ENCODE data around the gene TUBGCP2.

GRCh38 chr10:133353202-133353959 is 44.7 kb upstream of the TUBGCP2 start:
- TF ChIP-seq CTCF (conservative IDR thresholded peaks at IDR 0.05; ENCODE audit: low read length) (no peak), EZH2phosphoT487 (IDR thresholded peaks at IDR 0.05; ENCODE audit: borderline replicate concordance) (no peak)

Measured in Loucy (cell line).